ENCODE measurements around the gene HOXD13. TPM values are rescaled to one million over a fixed set of nuclear protein-coding genes. Genes with fewer than 3 reads are reported as not detected.

HOXD13 gene
- polyA plus RNA-seq, 2 of the 4 experiments (the other 2 are of a cell fraction): 0.13 to 0.35 TPM

DNA sequence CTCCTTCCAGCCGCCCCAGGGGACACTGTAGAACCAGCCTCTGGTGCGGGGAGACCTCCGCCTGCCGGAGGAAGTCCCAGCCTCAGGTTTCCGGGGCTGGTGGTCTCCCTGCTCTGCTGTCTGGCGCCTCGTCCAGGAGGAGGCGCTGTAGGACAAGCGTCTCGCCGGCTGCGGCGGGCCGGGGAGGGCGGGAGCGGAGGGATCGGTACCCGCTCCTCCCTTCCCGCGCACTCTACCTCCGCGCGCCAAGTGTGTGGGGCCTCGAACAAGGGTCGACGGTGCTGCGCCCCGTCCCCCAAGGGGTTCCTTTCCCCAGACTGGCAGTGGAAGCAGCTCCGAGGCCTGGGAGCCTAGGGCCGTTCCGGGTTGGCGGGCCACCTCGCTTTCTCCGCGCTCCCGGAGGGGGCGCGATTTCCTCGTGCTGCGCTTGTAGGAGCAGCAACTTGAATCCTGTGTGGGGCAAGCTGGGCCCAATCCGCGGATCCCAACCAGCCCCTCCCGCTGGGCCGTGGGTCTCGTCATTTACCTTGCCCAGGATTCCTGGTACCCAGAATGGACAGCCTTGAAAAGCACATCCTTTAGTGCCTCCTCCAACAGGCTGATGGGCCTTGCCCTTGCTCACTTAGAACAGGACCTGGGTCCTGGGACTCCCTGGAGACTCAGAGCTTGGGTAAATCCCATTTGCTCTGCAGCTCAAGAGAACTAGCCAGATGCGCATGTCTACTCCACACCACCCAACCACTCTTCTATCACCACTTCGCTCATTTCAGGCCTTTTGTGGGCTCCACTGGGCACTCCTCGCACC, 48.2 kb downstream of the HOXD13 start (continued):
- no peak for TF ChIP-seq REST (IDR thresholded peaks at IDR 0.05)
- TF ChIP-seq POLR2A (IDR thresholded peaks at IDR 0.05; ENCODE audit: low read length): peak; percentile 32; the same call in 1 of the 2 replicates
- TF ChIP-seq USF2 (IDR thresholded peaks at IDR 0.05): no peak
- TF ChIP-seq HEYL (CRISPR knock-in tag; IDR thresholded peaks at IDR 0.05): no peak
- peak; percentile 99 for TF ChIP-seq SMC3 (IDR thresholded peaks at IDR 0.05)
- TF ChIP-seq, protein P1, sequence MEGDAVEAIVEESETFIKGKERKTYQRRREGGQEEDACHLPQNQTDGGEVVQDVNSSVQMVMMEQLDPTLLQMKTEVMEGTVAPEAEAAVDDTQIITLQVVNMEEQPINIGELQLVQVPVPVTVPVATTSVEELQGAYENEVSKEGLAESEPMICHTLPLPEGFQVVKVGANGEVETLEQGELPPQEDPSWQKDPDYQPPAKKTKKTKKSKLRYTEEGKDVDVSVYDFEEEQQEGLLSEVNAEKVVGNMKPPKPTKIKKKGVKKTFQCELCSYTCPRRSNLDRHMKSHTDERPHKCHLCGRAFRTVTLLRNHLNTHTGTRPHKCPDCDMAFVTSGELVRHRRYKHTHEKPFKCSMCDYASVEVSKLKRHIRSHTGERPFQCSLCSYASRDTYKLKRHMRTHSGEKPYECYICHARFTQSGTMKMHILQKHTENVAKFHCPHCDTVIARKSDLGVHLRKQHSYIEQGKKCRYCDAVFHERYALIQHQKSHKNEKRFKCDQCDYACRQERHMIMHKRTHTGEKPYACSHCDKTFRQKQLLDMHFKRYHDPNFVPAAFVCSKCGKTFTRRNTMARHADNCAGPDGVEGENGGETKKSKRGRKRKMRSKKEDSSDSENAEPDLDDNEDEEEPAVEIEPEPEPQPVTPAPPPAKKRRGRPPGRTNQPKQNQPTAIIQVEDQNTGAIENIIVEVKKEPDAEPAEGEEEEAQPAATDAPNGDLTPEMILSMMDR (IDR thresholded peaks at IDR 0.05): peak; percentile 100
- peak; percentile 90 to 100 for TF ChIP-seq RAD21 (conservative IDR thresholded peaks at IDR 0.05 in 1 of 2, IDR thresholded peaks at IDR 0.05 in 1 of 2)
- no peak for TF ChIP-seq EHF (CRISPR knock-in tag; IDR thresholded peaks at IDR 0.05)
- no peak for TF ChIP-seq POLR2AphosphoS2 (conservative IDR thresholded peaks at IDR 0.05; ENCODE audit: low read length)
- TF ChIP-seq FOSB (CRISPR knock-in tag; IDR thresholded peaks at IDR 0.05): no peak
- TF ChIP-seq CEBPB (IDR thresholded peaks at IDR 0.05): no peak

DNA sequence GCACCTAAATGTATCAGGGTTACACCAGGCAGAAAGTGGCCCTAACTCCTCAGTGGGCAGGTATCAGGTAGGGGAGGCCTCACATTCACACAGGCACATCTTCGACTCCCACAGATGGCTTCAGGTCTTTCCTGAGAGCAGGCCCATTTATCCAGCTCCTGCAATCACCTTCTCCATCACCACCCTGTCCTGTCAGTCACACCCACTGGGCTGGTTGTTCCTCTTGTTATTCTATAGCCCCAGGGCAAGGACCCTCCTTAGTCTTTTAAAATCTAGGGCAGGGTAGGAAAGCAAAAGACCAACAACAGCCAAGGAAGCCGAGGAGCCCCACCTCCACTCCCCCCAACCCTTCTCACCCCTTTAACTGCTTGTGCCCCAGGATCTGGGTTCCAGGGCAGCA, 49.8 kb downstream of the HOXD13 start:
- no peak for FAIRE-seq
- no peak overlapping the region for H3K4me2 ChIP-seq
- H3K4me1 ChIP-seq: no peaks in the 10 kb centered on the region
- TF ChIP-seq HOXB5 (CRISPR knock-in tag; IDR thresholded peaks at IDR 0.05) (no peak), RNF2 (IDR thresholded peaks at IDR 0.05; ENCODE audit: borderline replicate concordance, low read depth) (no peak), EHMT2 (IDR thresholded peaks at IDR 0.05; ENCODE audit: low read depth) (no peak), NPAS2 (CRISPR knock-in tag; IDR thresholded peaks at IDR 0.05; ENCODE audit: borderline replicate concordance) (no peak), FOSB (CRISPR knock-in tag; IDR thresholded peaks at IDR 0.05) (no peak), CBX8 (IDR thresholded peaks at IDR 0.05) (no peak), USF2 (IDR thresholded peaks at IDR 0.05) (no peak), KDM5A (IDR thresholded peaks at IDR 0.05) (no peak), RAD21 (conservative IDR thresholded peaks at IDR 0.05 in 1 of 2, IDR thresholded peaks at IDR 0.05 in 1 of 2) (no peak), RFX5 (IDR thresholded peaks at IDR 0.05) (no peak), PHF8 (IDR thresholded peaks at IDR 0.05; ENCODE audit: borderline replicate concordance, low read depth) (no peak), CBX2 (IDR thresholded peaks at IDR 0.05; ENCODE audit: borderline replicate concordance, low read depth) (no peak)
- TF ChIP-seq, protein P2, sequence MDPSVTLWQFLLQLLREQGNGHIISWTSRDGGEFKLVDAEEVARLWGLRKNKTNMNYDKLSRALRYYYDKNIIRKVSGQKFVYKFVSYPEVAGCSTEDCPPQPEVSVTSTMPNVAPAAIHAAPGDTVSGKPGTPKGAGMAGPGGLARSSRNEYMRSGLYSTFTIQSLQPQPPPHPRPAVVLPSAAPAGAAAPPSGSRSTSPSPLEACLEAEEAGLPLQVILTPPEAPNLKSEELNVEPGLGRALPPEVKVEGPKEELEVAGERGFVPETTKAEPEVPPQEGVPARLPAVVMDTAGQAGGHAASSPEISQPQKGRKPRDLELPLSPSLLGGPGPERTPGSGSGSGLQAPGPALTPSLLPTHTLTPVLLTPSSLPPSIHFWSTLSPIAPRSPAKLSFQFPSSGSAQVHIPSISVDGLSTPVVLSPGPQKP (IDR thresholded peaks at IDR 0.05; ENCODE audit: low read depth, low read length): no peak
- TF ChIP-seq, protein P3, sequence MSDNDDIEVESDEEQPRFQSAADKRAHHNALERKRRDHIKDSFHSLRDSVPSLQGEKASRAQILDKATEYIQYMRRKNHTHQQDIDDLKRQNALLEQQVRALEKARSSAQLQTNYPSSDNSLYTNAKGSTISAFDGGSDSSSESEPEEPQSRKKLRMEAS (IDR thresholded peaks at IDR 0.05): no peak
- ATAC-seq: no peak
- CTCF ChIA-PET: interaction anchor here (0.6 to 11.6 kb wide), 7 partner anchors 11 to 587 kb away, joined by 3 to 196 read pairs (median 46); no protein-coding TSS in a partner anchor
- H3K27ac ChIP-seq: no peak overlapping the region
- no peak for DNase-seq (ENCODE audit: low read depth in 1 of 2, low spot score in 1 of 2)
- H3K9me3 ChIP-seq: no peaks in the 10 kb centered on the region
- no peak overlapping the region for H3K4me3 ChIP-seq
- POLR2A ChIA-PET: no interaction called here
- 85% methylated on average over 2 of the region's 2 CpGs for WGBS (ENCODE audit: missing lambda C conversion rate)

Data from A549 (cell line).